NCI-H524 treated with DMSO at 0.1 percent for 48 hours (cell line): ENCODE measurements around the gene ARID4B.
"Not testable (repeated sequence)": the region's sequence is repeated elsewhere in the genome, so short reads cannot be mapped to it uniquely, and the experiment has no call there.

Source experiments
- DNase-seq: peaks from one replicate; lab custom pipeline; 2025; lab: John Stamatoyannopoulos, UW

Gene ARID4B

GRCh38 chr1:235298758-235299157 is 29.2 kb downstream of the ARID4B start:
- no peak for DNase-seq

- DNase-seq, result no peak
These were observed 30.4 kb downstream of the ARID4B start for GRCh38 chr1:235297579-235297978.

GRCh38 chr1:235296729-235297128 is 31.2 kb downstream of the ARID4B start:
- DNase-seq, result no peak

GRCh38 chr1:235295902-235296350 is 32.1 kb downstream of the ARID4B start:
- no peak for DNase-seq

- DNase-seq, result no peak
These were observed 34.5 kb downstream of the ARID4B start for GRCh38 chr1:235293322-235293942.

- no peak for DNase-seq
These were observed 35.2 kb downstream of the ARID4B start for GRCh38 chr1:235292790-235293189.

GRCh38 chr1:235291599-235292091 is 36.3 kb downstream of the ARID4B start:
- no peak for DNase-seq

- DNase-seq, result no peak
These were observed 37.1 kb downstream of the ARID4B start for GRCh38 chr1:235290740-235291502.

- DNase-seq, result no peak
These were observed 37.9 kb downstream of the ARID4B start for GRCh38 chr1:235289859-235290739.

GRCh38 chr1:235287208-235287882 is 40.6 kb downstream of the ARID4B start:
- no peak for DNase-seq

- no peak for DNase-seq
These were observed 41.3 kb downstream of the ARID4B start for GRCh38 chr1:235286667-235287066.

- no peak for DNase-seq
These were observed 43.7 kb downstream of the ARID4B start for GRCh38 chr1:235284231-235284769.

- not testable (repeated sequence) for DNase-seq
These were observed 44.3 kb downstream of the ARID4B start for GRCh38 chr1:235283636-235284035.

GRCh38 chr1:235280467-235280866 is 47.5 kb downstream of the ARID4B start:
- DNase-seq, result no peak

GRCh38 chr1:235279694-235280093 is 48.3 kb downstream of the ARID4B start:
- no peak for DNase-seq

- no peak for DNase-seq
These were observed 49.1 kb downstream of the ARID4B start for GRCh38 chr1:235278915-235279292.

GRCh38 chr1:235278233-235278914 is 49.6 kb downstream of the ARID4B start:
- no peak for DNase-seq

GRCh38 chr1:235277709-235278108 is 50.3 kb downstream of the ARID4B start:
- DNase-seq, result no peak

- no peak for DNase-seq
These were observed 52.1 kb downstream of the ARID4B start for GRCh38 chr1:235275836-235276235.

GRCh38 chr1:235275223-235275622 is 52.8 kb downstream of the ARID4B start:
- no peak for DNase-seq

- DNase-seq, result no peak
These were observed 55.1 kb downstream of the ARID4B start for GRCh38 chr1:235272851-235273250.
